Activated CD4-positive, alpha-beta T cell treated with anti-CD3 and anti-CD28 coated beads, Interleukin-2, amount 50 U/mL, for 24 hours (primary cell): ENCODE data around the gene FYN.
A peak's percentile ranks its signal among the peaks of the same experiment; 100 is the strongest.

Experiments
- DNase-seq, 2 donors: peaks; one replicate each; pipeline ENCODE4 v3.0.0-alpha.2; 2020; ENCODE audit warnings: low read depth in 1 of 2, low spot score in 1 of 2

Gene FYN

GRCh38 chr6:111711984-111712752 lies 161.1 kb downstream of the FYN start:
- DNase-seq = no peak

GRCh38 chr6:111711476-111711875 lies 161.8 kb downstream of the FYN start:
- DNase-seq = no peak

- DNase-seq = no peak
Observed at GRCh38 chr6:111710911-111711310, 162.3 kb downstream of the FYN start.

GRCh38 chr6:111710439-111710838 lies 162.8 kb downstream of the FYN start:
- no peak for DNase-seq

- DNase-seq = peak in 1 of 2 donors; percentile 47
Observed at GRCh38 chr6:111709615-111710398, 163.4 kb downstream of the FYN start.

GRCh38 chr6:111709201-111709600 lies 164.1 kb downstream of the FYN start:
- no peak for DNase-seq

GRCh38 chr6:111707773-111708172 lies 165.5 kb downstream of the FYN start:
- DNase-seq = no peak

GRCh38 chr6:111706841-111707391 lies 166.3 kb downstream of the FYN start:
- no peak for DNase-seq

- no peak for DNase-seq
Observed at GRCh38 chr6:111703723-111704122, 169.5 kb downstream of the FYN start.

GRCh38 chr6:111702268-111702667 lies 171.0 kb downstream of the FYN start:
- no peak for DNase-seq

- DNase-seq = no peak
Observed at GRCh38 chr6:111701146-111701545, 172.1 kb downstream of the FYN start.

GRCh38 chr6:111700135-111700690 lies 173.0 kb downstream of the FYN start:
- DNase-seq = no peak

GRCh38 chr6:111699123-111699522 lies 174.1 kb downstream of the FYN start:
- DNase-seq = no peak

- no peak for DNase-seq
Observed at GRCh38 chr6:111696814-111697213, 176.4 kb downstream of the FYN start.

GRCh38 chr6:111692327-111693164 lies 180.7 kb downstream of the FYN start:
- DNase-seq = no peak

GRCh38 chr6:111691345-111692225 lies 181.7 kb downstream of the FYN start:
- no peak for DNase-seq

- no peak for DNase-seq
Observed at GRCh38 chr6:111689946-111690345, 183.3 kb downstream of the FYN start.

GRCh38 chr6:111689419-111689818 lies 183.8 kb downstream of the FYN start:
- DNase-seq = no peak

- DNase-seq = no peak
Observed at GRCh38 chr6:111688331-111688730, 184.9 kb downstream of the FYN start.

- no peak for DNase-seq
Observed at GRCh38 chr6:111687652-111688051, 185.6 kb downstream of the FYN start.
